ENCODE results near the gene OR52A5.

DNA sequence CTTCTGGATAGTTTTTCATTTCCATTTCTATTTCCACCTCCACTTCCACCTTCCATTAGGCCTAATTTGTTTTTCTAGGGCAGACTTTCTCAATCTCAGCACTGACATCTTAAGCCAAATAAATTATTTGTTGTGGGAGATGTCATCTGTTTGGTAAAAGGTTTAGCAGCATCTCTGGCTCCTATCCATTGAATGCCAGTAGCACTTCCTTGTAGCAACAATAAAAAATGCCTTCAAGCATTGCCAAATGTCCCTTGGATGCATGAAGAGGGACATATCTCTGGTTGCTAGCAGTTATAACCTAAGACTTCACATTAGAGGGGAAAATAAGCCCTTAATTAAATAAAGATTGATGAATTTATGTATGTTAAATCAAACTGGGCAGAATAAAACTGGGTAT, 1.9 kb downstream of the OR52A5 start:
- TF ChIP-seq, protein P1, sequence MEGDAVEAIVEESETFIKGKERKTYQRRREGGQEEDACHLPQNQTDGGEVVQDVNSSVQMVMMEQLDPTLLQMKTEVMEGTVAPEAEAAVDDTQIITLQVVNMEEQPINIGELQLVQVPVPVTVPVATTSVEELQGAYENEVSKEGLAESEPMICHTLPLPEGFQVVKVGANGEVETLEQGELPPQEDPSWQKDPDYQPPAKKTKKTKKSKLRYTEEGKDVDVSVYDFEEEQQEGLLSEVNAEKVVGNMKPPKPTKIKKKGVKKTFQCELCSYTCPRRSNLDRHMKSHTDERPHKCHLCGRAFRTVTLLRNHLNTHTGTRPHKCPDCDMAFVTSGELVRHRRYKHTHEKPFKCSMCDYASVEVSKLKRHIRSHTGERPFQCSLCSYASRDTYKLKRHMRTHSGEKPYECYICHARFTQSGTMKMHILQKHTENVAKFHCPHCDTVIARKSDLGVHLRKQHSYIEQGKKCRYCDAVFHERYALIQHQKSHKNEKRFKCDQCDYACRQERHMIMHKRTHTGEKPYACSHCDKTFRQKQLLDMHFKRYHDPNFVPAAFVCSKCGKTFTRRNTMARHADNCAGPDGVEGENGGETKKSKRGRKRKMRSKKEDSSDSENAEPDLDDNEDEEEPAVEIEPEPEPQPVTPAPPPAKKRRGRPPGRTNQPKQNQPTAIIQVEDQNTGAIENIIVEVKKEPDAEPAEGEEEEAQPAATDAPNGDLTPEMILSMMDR (IDR thresholded peaks at IDR 0.05), result no peak
- TF ChIP-seq POLR2A (IDR thresholded peaks at IDR 0.05), result no peak
